Activated T-cell treated with anti-CD3 and anti-CD28 coated beads for 1 hour (primary cell): ENCODE results near the gene GRHPR.
"Not testable (repeated sequence)": the region's sequence is repeated elsewhere in the genome, so short reads cannot be mapped to it uniquely, and the experiment has no call there.

Experiments
- DNase-seq: peaks from one replicate; pipeline ENCODE4 v3.0.0-alpha.2; 2020; ENCODE audit warnings: low read depth

The GRHPR gene

GRCh38 chr9:37422289-37423104 is at the start of gene GRHPR:
TSS of gene GRHPR (plus strand) at chr9:37422696. CDS start at chr9:37422751, 55 bp downstream.
- DNase-seq, result peak; percentile 84

- DNase-seq, result no peak
Measured at GRCh38 chr9:37372839-37373238, 49.7 kb upstream of the GRHPR start.

- DNase-seq, result no peak
Measured at GRCh38 chr9:37373621-37374020, 48.9 kb upstream of the GRHPR start.

- no peak for DNase-seq
Measured at GRCh38 chr9:37374892-37375291, 47.6 kb upstream of the GRHPR start.

- no peak for DNase-seq
Measured at GRCh38 chr9:37377688-37378612, 44.5 kb upstream of the GRHPR start.

- no peak for DNase-seq
Measured at GRCh38 chr9:37378613-37379004, 43.9 kb upstream of the GRHPR start.

- DNase-seq, result no peak
Measured at GRCh38 chr9:37379835-37380234, 42.7 kb upstream of the GRHPR start.

- no peak for DNase-seq
Measured at GRCh38 chr9:37380570-37380969, 41.9 kb upstream of the GRHPR start.

- DNase-seq, result no peak
Measured at GRCh38 chr9:37381094-37381741, 41.3 kb upstream of the GRHPR start.

GRCh38 chr9:37382161-37382981 is 40.1 kb upstream of the GRHPR start:
- no peak for DNase-seq

- no peak for DNase-seq
Measured at GRCh38 chr9:37382982-37383357, 39.5 kb upstream of the GRHPR start.

GRCh38 chr9:37383393-37383792 is 39.1 kb upstream of the GRHPR start:
- DNase-seq, result no peak

- no peak for DNase-seq
Measured at GRCh38 chr9:37383876-37384746, 38.4 kb upstream of the GRHPR start.

GRCh38 chr9:37385286-37385685 is 37.2 kb upstream of the GRHPR start:
- DNase-seq, result no peak

- DNase-seq, result no peak
Measured at GRCh38 chr9:37386988-37387387, 35.5 kb upstream of the GRHPR start.

GRCh38 chr9:37390759-37391158 is 31.7 kb upstream of the GRHPR start:
- peak; percentile 14 for DNase-seq

GRCh38 chr9:37392272-37392671 is 30.2 kb upstream of the GRHPR start:
- no peak for DNase-seq

GRCh38 chr9:37395229-37395628 is 27.3 kb upstream of the GRHPR start:
- DNase-seq, result no peak

- no peak for DNase-seq
Measured at GRCh38 chr9:37395663-37396062, 26.8 kb upstream of the GRHPR start.

GRCh38 chr9:37397948-37398347 is 24.5 kb upstream of the GRHPR start:
- not testable (repeated sequence) for DNase-seq
